Sciatic nerve (tissue), 2 donors: ENCODE results near the gene CABLES2. TPM values are rescaled to one million over a fixed set of nuclear protein-coding genes. Genes with fewer than 3 reads are reported as not detected.

Experiments
- ATAC-seq: fragments of 200-7000 bp; cut with Tn5 transposase; one replicate; pipeline ENCODE4 v1.9.1; 2020; ENCODE audit warnings: mild to moderate bottlenecking, moderate library complexity
- DNase-seq: peaks from one replicate; pipeline ENCODE4 v3.0.0-alpha.2; 2020; ENCODE audit warnings: low spot score
- intact Hi-C: fragments of 100-400 bp; cut with DNase I; formaldehyde crosslinking; loops from one replicate; pipeline ENCODE4 v1.14.2; 2022
- total RNA-seq: library from RNA; stranded (reverse); fragmentation: NEBNext Ultra II Directional; extraction: Animal tissue kit (Norgen Biotek cat#: 25700); gene quantifications from one replicate; pipeline ENCODE4 v1.2.1, GENCODE V29; 2021
- donor health status: DM: no; HTN: no; CAD: no.
- donor health status: DM: no; HTN: no; CAD: no.

Gene CABLES2
- total RNA-seq, 1 donor from 2014 or later: 4.5 TPM

DNA sequence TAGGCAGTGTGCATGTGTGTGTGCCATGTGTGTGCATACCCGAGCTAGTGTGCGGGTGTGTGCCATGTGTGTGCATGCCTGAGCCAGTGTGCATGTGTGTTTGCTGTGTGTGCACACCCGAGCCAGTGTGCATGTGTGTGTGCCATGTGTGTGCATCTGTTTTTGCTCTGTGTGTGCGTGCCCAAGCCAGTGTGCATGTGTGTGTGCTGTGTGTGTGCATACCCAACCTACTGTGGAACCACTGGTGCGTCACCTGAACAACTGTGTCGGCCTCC lies 14.6 kb upstream of the CABLES2 start:
- intact Hi-C loops: no loop called here
- ATAC-seq: no peak
- DNase-seq: no peak

DNA sequence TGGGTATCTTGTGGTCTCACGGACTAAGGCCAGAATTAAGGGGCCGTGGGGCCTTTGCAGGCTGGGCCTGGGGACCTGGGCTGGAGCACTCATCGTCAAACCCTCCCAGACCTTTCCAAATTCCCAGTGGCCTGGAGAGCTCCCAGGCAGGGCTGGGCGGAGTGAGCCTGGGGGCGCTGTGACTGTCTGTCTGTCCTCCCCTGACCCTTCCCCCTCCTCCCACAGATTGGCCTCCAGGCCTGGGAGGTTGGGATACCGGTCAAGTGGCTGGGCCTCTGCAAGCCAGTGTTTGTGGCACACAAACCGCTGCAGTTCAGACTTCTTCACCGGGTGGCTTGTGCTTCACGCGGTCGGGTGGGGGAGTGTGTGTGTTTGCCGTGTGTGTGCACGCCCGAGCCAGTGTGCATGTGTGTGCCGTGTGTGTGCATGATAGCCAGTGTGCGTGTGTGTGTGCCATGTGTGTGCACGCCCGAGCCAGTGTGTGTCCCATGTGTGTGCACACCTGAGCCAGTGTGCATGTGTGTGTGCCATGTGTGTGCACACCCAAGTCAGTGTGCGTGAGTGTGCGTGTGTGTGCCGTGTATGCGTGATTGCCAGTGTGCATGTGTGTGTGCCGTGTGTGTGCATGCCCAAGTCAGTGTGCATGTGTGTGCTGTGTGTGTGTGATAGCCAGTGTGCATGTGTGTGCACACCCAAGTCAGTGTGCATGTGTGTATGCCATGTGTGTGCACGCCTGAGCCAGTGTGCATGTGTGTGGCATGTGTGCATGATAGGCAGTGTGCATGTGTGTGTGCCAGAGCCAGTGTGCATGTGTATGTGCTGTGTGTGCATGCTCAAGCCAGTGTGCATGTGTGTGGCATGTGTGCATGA lies 14.0 kb upstream of the CABLES2 start:
- no peak for DNase-seq
- ATAC-seq: no peak
- intact Hi-C loops: no loop called here

GRCh38 chr20:62419759-62420158 lies 12.7 kb upstream of the CABLES2 start:
- no peak for ATAC-seq
- intact Hi-C loops: no loop called here
- no peak for DNase-seq

DNA sequence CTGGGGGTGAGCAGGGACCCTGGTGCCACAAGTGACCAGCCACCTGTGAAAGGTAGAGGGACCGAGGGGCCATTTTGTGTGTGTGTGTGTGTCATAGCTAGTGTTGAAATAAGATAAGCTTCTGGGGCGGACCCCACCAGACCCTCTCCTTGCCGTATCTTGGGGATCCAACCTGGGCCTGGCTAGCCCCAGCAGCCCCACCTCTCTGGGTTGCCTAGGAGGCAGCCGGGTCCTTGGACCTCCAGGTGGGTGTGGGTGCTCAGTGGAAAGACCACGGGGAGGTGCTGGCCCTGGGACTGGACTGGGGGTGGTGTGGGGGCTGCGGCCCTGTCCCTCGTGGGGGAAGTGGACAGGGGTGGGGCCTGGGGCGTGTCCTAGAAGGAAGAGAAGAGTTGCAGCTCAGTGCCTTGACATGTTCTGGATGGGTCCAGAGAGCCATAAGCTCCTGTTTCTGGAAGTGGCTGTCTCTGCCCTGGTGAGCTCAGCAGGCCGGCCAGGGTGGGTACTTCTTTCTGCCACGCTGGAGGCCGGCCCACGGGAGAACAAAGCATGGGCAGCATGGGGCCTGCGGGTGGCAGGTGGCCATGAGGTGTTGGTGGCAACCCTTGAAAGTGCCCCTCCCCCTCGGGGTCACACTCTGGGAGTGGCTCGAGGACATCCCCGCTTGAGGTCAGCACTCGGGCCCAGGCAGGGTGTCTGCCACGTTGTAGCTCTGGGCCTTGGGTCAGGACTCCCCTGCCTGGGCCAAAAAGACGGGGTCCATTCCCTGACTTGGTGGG lies 11.8 kb upstream of the CABLES2 start:
- no peak for DNase-seq
- ATAC-seq: no peak
- intact Hi-C loops: no loop called here

DNA sequence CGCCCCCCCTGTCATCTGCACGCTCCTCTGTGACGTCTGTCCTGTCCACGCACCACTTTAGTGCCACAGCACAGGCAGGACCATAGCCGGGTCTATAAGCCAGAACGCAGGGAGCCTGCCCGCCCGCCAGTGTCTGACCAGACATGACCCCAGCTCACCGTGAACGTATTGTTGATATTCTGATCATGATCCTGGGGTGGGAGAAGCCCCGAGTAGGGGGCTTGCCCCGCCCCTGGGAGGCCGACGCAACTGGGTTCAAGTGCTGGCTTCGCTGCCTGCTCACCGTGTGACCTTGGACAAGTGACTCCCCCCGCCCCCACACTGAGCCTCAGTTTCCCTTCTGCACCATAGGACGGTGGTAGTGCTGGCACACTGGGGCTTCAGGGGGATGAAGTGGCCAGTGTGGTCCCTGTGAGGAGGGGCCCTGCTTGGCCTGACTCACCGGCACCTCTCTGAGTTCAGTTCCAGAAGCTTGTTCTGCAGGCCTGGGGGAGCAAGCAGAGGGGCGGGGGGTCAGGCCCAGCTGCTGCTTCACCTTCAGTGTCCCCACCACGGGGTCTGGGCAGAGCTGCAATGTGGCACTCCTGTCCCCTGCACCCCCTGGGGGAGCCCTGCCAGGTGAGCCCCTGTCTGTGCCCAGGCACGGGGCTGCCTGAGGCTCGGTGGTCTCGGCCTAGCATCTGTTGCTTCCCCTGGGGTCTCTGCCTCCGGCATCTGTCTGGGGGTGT lies 11.1 kb upstream of the CABLES2 start:
- intact Hi-C loops: no loop called here
- ATAC-seq: no peak
- no peak for DNase-seq

GRCh38 chr20:62416651-62417637 lies 9.9 kb upstream of the CABLES2 start:
- DNase-seq (no peak), ATAC-seq (no peak)
- intact Hi-C loops: no loop called here

- intact Hi-C loops: no loop called here
- no peak for DNase-seq
- ATAC-seq: no peak
These were observed 8.4 kb upstream of the CABLES2 start for GRCh38 chr20:62415354-62416111.

DNA sequence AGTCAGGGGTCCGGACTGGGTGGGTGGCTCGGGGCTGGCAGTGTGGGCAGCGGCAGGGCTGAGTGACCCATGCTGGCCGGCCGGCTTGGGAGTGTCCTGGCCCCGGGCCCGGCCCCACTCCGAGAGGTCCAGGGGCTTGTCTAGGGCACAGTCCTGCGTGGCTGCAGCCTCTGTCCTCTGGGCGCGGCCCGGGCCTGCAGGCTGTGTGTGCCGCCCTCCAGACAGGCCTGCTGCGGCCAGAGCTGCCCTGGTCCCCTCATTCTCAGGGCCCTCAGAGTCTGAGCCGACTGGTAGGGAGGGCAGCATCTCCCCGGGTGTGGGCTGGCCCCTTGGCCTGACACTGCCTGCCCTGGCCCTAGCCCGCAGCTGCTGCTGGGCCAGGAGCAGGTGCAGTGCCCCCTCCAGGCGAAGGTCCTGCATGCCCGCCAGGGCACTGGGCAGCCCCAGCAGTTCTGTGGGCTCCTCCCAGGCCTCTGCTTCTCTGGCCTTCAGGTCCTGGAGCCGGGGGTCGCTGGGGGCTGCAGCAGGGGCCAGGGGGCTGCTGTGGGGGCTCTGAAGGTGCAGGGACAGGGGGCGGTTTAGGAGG lies 6.9 kb upstream of the CABLES2 start:
- intact Hi-C loops: no loop called here
- no peak for DNase-seq
- ATAC-seq: no peak

DNA sequence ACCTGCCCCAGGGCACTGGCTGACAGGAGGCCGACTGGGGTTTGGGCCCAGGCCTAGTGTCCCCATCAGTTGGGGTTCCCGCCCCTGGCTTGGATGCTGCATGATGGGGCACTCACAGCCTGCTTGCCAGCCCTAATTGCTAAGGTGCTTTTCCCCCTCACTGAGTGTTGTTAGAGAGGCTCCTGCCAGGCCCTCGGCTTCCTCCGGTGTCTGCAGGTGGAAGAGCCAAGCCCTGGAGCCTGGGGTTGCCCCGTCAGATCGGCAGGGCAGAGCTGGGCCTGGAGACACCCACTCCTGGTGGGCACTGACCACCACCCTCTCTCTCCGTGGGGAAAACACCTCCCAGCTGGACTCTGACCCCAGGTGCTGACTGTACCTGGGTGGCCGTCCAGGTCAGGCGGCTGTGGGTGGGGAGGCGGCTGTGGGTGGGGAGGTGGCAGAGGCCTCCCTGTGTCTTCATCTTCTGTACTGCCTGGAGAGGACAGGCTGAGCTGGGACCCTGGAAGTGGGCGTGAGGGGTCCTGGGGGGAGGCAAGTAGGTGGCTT lies 6.0 kb upstream of the CABLES2 start:
- intact Hi-C loops: no loop called here
- ATAC-seq (no peak), DNase-seq (no peak)

DNA sequence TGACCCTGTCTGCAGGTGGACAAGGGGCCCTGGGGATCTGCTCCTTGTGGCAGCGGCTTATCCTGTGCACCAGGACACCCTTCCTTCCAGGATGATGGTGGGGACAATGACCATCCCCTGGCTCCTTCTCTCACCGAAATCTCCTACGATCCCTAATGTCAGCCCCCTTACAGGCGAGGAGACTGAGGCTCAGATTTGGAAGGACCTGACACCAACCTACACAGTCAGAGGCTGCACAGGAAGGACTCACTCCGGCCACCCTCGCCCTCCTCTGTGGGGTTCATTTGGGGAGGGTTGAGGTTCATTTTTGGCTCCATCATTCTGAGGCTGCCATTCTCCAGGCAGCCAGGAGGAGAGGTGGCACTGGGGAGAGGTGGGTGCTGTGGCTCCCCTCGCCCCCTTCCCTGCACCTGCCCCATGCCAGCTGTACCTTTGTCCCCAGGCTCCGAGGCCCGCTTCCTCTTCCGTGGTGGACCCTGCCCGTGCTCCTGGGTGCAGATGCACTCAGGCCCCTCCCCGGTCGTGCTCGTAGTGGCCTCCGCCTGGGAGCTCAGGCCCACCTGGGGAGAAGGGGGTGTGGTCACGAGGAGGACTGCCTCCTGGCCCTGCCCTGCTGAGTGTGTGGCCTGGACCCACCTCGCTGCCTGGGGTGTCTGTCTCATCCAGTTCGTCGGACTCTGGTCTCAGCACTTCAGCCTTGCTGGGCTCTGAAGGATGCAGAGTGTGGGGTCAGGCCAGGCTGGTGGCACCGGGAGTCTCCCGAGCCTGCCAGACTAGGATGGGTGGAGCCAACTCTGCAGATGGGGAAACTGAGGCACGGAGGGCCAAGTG lies 5.3 kb upstream of the CABLES2 start:
- intact Hi-C loops: no loop called here
- ATAC-seq (no peak), DNase-seq (no peak)

- intact Hi-C loops: no loop called here
- no peak for DNase-seq
- no peak for ATAC-seq
These were observed 4.6 kb upstream of the CABLES2 start for GRCh38 chr20:62411479-62412193.

- intact Hi-C loops: no loop called here
- DNase-seq (no peak), ATAC-seq (no peak)
These were observed 3.8 kb upstream of the CABLES2 start for GRCh38 chr20:62410746-62411478.

GRCh38 chr20:62409931-62410745 lies 3.1 kb upstream of the CABLES2 start:
- intact Hi-C loops: no loop called here
- no peak for ATAC-seq
- DNase-seq: no peak

- intact Hi-C loops: no loop called here
- DNase-seq: no peak
- ATAC-seq: no peak
These were observed 2.2 kb upstream of the CABLES2 start for GRCh38 chr20:62409086-62409853.
